Endodermal cell (in vitro differentiated cells): Measurements from ENCODE around the gene PPP4R2. TPM values are rescaled to one million over a fixed set of nuclear protein-coding genes. Genes with fewer than 3 reads are reported as not detected.
A peak's percentile ranks its signal among the peaks of the same experiment; 100 is the strongest.

Experiments used
- DNase-seq: peaks from one replicate; pipeline ENCODE4 v3.0.0-alpha.2; 2017
- H3K27ac ChIP-seq: 2 replicates; pipeline ENCODE4 v1.5.1; 2013; ENCODE audit warnings: mild to moderate bottlenecking, low read depth, low read length, moderate library complexity
- H3K27me3 ChIP-seq: 2 replicates; pipeline ENCODE4 v1.6.1; 2013; ENCODE audit warnings: mild to moderate bottlenecking, low read length, moderate library complexity; ENCODE audit not compliant: insufficient read depth, control insufficient read depth, poor library complexity, severe bottlenecking
- H3K36me3 ChIP-seq: 2 replicates; pipeline ENCODE4 v1.7.0; 2013; ENCODE audit warnings: mild to moderate bottlenecking, low read length, moderate library complexity; ENCODE audit not compliant: control insufficient read depth, insufficient read depth
- H3K4me1 ChIP-seq: one replicate; pipeline ENCODE4 v1.7.0; 2013; ENCODE audit warnings: low read length; ENCODE audit not compliant: control insufficient read depth, insufficient read depth
- H3K4me3 ChIP-seq: 2 replicates; pipeline ENCODE4 v1.5.1; 2013; ENCODE audit warnings: mild to moderate bottlenecking, low read length, moderate library complexity
- H3K9ac ChIP-seq: 2 replicates; pipeline ENCODE4 v1.6.1; 2013; ENCODE audit warnings: mild to moderate bottlenecking, low read length, moderate library complexity; ENCODE audit not compliant: poor library complexity, severe bottlenecking; ENCODE audit errors: extremely low read depth
- H3K9me3 ChIP-seq: 2 replicates; pipeline ENCODE4 v1.6.1; 2013; ENCODE audit warnings: mild to moderate bottlenecking, low read length, moderate library complexity; ENCODE audit not compliant: control insufficient read depth
- H3K27ac Mint-ChIP-seq: 2 replicates; pipeline ENCODE4 v1.8.0; 2020; ENCODE audit warnings: mixed read lengths
- H3K27me3 Mint-ChIP-seq: 2 replicates; pipeline ENCODE4 v1.8.0; 2021; ENCODE audit warnings: mild to moderate bottlenecking, mixed read lengths; ENCODE audit not compliant: insufficient read depth
- H3K36me3 Mint-ChIP-seq: 2 replicates; pipeline ENCODE4 v1.8.0; 2020; ENCODE audit warnings: low read depth, mixed read lengths
- H3K4me1 Mint-ChIP-seq: 2 replicates; pipeline ENCODE4 v1.8.0; 2020; ENCODE audit warnings: mixed read lengths
- H3K4me3 Mint-ChIP-seq: 2 replicates; pipeline ENCODE4 v1.8.0; 2020; ENCODE audit warnings: mild to moderate bottlenecking, moderate library complexity, mixed read lengths
- H3K9me3 Mint-ChIP-seq: 2 replicates; pipeline ENCODE4 v1.8.0; 2020; ENCODE audit warnings: mild to moderate bottlenecking, mixed read lengths
- WGBS, 2 experiments: methylation state at CpG; one replicate each; pipeline versions ENCODE4 v1.1.5 to v1.1.7; 2013; ENCODE audit warnings: missing lambda C conversion rate in 2 of 2, mixed read lengths in 1 of 2; ENCODE audit not compliant: insufficient coverage in 1 of 2, insufficient read length in 1 of 2; 5-methylcytosine and 5-hydroxymethylcytosine counted together
- total RNA-seq, 2 donors: library from RNA; stranded (reverse); fragmentation: NEBNext Ultra II Directional in 1 of 2; extraction: Animal tissue kit (Norgen Biotek cat#: 25700) in 1 of 2; gene quantifications; 2 replicates in 1 of 2; 3 replicates in 1 of 2; pipeline ENCODE4 v1.2.1, GENCODE V29; 2021
- TF ChIP-seq, protein P1 (sequence below): fragments of 200-600 bp; sonication (generic); conservative IDR thresholded peaks from 2 replicates; pipeline ENCODE4 v1.5.0; 2021; ENCODE audit warnings: antibody characterized with exemption, mild to moderate bottlenecking

The PPP4R2 gene
- total RNA-seq, 2 donors from 2014 or later: 133 to 157 TPM

DNA sequence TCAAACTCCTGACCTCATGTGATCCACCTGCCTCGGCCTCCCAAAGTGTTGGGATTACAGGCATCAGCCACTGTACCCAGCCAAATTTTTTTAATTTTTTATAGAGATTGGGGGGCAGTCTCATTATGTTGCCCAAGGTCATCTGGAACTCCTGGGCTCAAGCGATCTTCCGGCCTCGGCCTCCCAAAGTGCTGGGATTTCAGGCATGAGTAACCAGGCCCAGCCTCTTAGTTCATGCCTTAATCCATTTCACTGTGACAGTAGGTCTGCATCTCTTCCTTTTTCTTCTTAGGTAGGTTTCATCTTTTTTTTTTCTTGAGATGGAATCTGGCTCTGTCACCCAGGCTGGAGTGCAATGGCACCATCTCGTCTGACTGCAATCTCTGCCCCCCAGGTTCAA lies 37.3 kb upstream of the PPP4R2 start:
- 91 to 95% methylated on average over 4 to 5 of the region's 5 CpGs for WGBS, 2 experiments
- no peaks in the 10 kb centered on the region for H3K27me3 Mint-ChIP-seq

DNA sequence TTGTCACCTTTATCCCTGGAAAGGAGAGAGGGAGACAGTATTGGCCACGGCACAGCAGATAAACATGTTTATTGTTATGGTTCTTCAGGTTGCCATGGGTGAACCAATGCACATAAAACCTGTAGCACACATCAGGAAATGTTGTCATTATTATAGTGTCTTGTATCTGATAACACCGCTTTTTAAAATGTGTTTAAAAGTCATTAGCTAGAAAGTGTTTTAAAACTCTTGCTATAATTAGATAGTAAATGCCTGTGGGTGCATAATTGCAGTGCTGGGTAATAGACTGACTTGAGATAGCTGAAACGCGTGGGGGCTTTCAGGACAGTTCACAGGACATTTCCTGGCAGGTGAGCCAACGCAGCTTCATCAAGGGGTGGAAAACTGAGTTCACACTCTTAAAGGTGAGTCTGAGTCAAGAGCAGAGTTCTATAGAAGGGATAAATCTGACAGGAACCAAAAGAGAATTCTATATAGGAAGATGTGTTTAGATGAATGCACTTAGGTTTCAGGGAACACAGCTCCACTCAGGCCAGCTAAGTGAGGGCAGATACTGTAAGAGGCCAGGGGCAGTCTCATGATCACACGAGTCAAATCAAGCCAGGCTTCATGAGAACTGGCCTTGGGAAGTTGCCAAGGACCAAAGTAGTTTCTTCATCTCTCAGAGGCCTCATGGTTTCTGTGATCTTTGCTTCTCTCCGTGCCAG lies 35.6 kb upstream of the PPP4R2 start:
- WGBS, 2 experiments: 87 to 88% methylated on average over 7 of the region's 7 CpGs
- H3K9me3 ChIP-seq: no peaks in the 10 kb centered on the region
- H3K9me3 Mint-ChIP-seq: no peaks in the 10 kb centered on the region
- H3K4me1 ChIP-seq: peaks cover 12% of the 10 kb centered on the region
- H3K4me1 Mint-ChIP-seq: peaks cover 42% of the 10 kb centered on the region
- no peak overlapping the region for H3K27ac ChIP-seq
- peaks cover 1% of the 10 kb centered on the region for H3K27me3 Mint-ChIP-seq
- peak overlapping the region; percentile 77 for H3K27ac Mint-ChIP-seq
- no peaks in the 10 kb centered on the region for H3K36me3 ChIP-seq
- no peaks in the 10 kb centered on the region for H3K36me3 Mint-ChIP-seq
- no peak overlapping the region for H3K4me3 Mint-ChIP-seq
- H3K27me3 ChIP-seq: no peaks in the 10 kb centered on the region
- no peak for DNase-seq
- H3K9ac ChIP-seq: no peak overlapping the region
- no peak overlapping the region for H3K4me3 ChIP-seq
- TF ChIP-seq, protein P1, sequence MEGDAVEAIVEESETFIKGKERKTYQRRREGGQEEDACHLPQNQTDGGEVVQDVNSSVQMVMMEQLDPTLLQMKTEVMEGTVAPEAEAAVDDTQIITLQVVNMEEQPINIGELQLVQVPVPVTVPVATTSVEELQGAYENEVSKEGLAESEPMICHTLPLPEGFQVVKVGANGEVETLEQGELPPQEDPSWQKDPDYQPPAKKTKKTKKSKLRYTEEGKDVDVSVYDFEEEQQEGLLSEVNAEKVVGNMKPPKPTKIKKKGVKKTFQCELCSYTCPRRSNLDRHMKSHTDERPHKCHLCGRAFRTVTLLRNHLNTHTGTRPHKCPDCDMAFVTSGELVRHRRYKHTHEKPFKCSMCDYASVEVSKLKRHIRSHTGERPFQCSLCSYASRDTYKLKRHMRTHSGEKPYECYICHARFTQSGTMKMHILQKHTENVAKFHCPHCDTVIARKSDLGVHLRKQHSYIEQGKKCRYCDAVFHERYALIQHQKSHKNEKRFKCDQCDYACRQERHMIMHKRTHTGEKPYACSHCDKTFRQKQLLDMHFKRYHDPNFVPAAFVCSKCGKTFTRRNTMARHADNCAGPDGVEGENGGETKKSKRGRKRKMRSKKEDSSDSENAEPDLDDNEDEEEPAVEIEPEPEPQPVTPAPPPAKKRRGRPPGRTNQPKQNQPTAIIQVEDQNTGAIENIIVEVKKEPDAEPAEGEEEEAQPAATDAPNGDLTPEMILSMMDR: no peak

More for the DNA sequence above, 37.3 kb upstream of the PPP4R2 start:
- no peak overlapping the region for H3K9ac ChIP-seq
- no peak overlapping the region for H3K27ac ChIP-seq
- peaks cover 20% of the 10 kb centered on the region for H3K4me1 ChIP-seq
- TF ChIP-seq, protein P1: no peak
- Mint-ChIP-seq H3K9me3 (no peaks in the 10 kb centered on the region), H3K4me1 (peaks cover 41% of the 10 kb centered on the region), H3K4me3 (no peak overlapping the region), H3K27ac (peak overlapping the region; percentile 77), H3K36me3 (no peaks in the 10 kb centered on the region)
- no peak for DNase-seq
- H3K9me3 ChIP-seq: no peaks in the 10 kb centered on the region
- no peaks in the 10 kb centered on the region for H3K27me3 ChIP-seq
- no peaks in the 10 kb centered on the region for H3K36me3 ChIP-seq
- H3K4me3 ChIP-seq: no peak overlapping the region

DNA sequence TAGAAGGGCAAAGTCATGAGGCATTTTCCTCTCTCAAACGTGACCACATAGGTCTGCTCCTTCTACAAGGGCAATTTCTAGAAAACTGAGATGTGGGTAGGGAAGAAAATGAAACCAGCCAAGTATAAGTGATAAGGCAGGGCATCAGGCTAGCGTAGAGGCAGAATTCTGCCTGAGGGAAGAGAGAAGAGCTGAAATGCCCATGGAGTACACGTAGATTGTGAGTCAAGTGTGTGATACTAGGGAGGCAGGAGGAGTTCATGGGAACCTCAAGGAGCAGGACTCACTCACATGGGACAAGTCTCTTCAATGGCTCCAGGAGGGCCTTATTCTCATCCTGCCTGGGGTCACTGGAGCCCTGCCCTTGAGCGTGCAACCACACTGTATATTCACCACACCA lies 34.9 kb upstream of the PPP4R2 start:
- no peak overlapping the region for H3K4me3 ChIP-seq
- H3K27me3 ChIP-seq: no peaks in the 10 kb centered on the region
- H3K36me3 Mint-ChIP-seq: no peaks in the 10 kb centered on the region
- H3K27me3 Mint-ChIP-seq: peaks cover 1% of the 10 kb centered on the region
- no peak overlapping the region for H3K27ac Mint-ChIP-seq
- DNase-seq: no peak
- H3K4me3 Mint-ChIP-seq: no peak overlapping the region
- H3K9me3 Mint-ChIP-seq: no peaks in the 10 kb centered on the region
- H3K4me1 ChIP-seq: peaks cover 12% of the 10 kb centered on the region
- no peak overlapping the region for H3K27ac ChIP-seq
- TF ChIP-seq, protein P1: no peak
- H3K9ac ChIP-seq: no peak overlapping the region
- H3K4me1 Mint-ChIP-seq: peaks cover 41% of the 10 kb centered on the region
- no peaks in the 10 kb centered on the region for H3K9me3 ChIP-seq
- 67 to 73% methylated on average over 3 to 4 of the region's 4 CpGs for WGBS, 2 experiments
- H3K36me3 ChIP-seq: no peaks in the 10 kb centered on the region
